Ramos (cell line): ENCODE measurements around the gene AGAP1.
"Not testable (repeated sequence)": the region's sequence is repeated elsewhere in the genome, so short reads cannot be mapped to it uniquely, and the experiment has no call there.

Experiments used
- in situ Hi-C: fragments of 300-500 bp; cut with MboI; formaldehyde crosslinking; loops from one replicate; pipeline ENCODE4 v1.14.3; 2022; ENCODE audit warnings: low sequenced_read_pairs; ENCODE audit not compliant: unreplicated experiment

The AGAP1 gene

GRCh38 chr2:235934774-235935484, 441.1 kb downstream of the AGAP1 start:
- in situ Hi-C loops, result no loop called here

DNA sequence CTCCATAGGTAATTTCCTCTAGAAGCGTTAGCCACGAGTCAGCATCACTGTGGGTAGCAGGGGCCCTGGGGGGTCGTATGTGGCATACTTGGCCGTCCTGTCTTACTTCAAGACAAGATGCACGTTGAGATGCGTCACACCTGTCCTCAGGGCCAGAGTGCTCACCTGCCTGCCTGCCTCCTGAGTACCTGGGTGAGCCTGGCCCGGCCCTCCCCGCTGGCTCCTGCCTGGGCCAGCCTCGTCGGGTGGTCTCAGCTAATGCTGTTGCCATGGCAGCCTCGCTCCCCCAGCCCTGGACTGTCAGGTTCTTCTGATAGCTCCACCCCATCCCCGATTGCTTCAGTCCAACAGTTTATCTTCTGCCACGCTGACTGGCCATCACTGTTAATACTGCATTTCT, 441.9 kb downstream of the AGAP1 start:
- in situ Hi-C loops, result no loop called here

GRCh38 chr2:235936493-235936892, 442.6 kb downstream of the AGAP1 start:
- in situ Hi-C loops, result no loop called here

DNA sequence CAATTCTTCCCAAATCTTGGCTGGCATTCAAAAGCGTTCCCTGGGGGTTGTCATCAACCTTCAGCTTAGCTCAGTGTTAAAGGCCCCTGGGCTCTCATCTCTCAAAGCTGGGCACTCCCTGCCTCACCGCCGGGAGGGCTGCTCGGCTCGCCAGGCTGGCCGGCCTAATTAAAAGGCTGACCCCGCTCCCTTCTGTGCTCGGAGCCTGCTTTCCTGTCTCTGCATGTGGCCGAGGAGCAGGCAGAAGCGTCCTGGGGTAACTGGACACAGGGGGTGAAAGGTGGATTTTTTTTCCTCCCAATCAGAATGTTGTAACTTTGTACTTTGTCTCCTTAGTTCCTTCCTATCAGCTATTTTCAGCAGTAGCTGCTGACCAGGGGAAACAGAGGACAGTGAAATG, 443.2 kb downstream of the AGAP1 start:
- in situ Hi-C loops, result no loop called here

DNA sequence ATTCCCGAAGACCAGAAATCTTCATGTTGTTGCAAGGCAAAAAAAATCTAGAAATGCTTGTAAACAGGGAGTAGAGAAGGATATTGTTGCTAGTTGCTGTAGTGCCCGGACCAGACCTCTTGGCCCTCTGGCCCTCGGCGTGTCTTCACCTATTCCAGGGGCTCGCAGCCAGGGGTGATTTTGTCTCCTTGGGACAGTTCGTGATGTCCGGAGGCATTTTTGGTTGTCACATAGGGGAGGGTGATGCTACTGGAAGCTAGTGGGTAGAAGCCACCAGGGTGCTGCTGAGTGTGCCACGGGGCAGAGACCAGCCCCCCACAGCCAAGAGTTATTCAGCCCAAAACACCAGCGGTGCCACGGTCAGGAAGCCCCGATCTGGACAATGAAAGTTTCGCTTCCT, 443.7 kb downstream of the AGAP1 start:
- in situ Hi-C loops, result no loop called here

- in situ Hi-C loops, result no loop called here
Measured at GRCh38 chr2:235937936-235938335, 444.1 kb downstream of the AGAP1 start.

- in situ Hi-C loops, result no loop called here
Measured at GRCh38 chr2:235938611-235939010, 444.8 kb downstream of the AGAP1 start.

- in situ Hi-C loops, result no loop called here
Measured at GRCh38 chr2:235939471-235939870, 445.6 kb downstream of the AGAP1 start.

GRCh38 chr2:235940330-235940729, 446.5 kb downstream of the AGAP1 start:
- in situ Hi-C loops, result no loop called here

DNA sequence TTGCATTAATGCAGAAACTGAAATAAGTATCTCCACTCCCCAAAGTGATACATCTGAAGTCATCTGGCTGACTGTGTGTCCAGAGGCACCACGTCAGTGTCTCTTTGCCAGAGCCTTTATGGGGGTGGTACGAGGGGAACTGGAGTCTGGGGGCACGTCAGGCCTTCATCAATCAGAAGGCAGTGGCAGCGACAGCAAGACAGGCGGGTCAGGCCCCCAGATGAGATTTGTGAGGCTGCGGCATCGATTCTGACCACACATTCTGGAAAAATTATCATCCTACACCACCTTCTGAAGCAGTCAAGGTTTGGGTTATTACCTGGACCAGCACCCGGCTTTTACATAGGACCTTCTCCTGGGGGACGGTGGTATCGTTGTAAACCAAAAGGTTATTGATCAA, 450.7 kb downstream of the AGAP1 start:
- in situ Hi-C loops, result no loop called here

DNA sequence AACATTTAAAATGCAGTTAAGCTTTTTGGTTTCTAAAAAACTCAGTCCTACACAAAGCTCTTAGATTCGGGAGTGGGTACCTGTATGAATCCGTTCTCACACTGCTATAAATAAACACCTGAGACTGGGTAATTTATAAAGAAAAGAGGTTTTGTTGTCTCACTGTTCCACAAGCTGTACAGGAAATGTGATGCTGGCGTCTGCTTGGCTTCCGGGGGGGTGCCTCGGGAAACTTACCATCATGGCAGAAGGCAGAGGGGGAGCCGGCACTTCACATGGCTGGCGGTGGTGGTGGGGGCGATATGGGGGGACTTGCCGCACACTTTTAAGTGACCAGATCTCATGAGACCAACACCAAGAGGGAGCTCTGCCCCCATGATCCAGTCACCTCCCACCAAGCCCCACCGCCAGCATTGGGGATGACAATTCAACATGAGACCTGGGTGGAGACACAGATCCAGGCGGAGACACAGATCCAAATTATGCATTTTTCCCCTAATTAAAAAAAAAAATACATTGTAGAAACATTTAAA, 451.8 kb downstream of the AGAP1 start:
- in situ Hi-C loops, result no loop called here

DNA sequence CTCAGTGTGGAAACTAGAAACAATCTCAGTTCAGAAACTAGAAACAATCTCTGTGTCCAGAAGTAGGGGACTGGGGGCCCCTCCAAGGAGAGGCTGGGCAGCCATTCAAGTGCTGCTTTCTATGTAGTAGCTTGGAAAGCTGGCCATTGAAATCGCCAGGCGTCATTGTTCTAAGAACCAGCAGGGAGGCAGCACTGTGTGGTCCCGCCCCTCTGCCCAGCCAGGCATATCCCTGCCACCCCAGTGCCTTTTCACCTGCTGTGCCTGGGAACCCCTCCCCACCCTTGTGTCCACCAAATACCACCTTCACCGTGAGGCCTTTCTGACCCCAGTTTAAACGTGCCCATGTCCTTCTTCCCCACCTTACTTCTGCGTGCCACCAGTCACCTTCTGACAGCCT, 452.7 kb downstream of the AGAP1 start:
- in situ Hi-C loops, result no loop called here

- in situ Hi-C loops, result not testable (repeated sequence)
Measured at GRCh38 chr2:235947055-235947454, 453.2 kb downstream of the AGAP1 start.

DNA sequence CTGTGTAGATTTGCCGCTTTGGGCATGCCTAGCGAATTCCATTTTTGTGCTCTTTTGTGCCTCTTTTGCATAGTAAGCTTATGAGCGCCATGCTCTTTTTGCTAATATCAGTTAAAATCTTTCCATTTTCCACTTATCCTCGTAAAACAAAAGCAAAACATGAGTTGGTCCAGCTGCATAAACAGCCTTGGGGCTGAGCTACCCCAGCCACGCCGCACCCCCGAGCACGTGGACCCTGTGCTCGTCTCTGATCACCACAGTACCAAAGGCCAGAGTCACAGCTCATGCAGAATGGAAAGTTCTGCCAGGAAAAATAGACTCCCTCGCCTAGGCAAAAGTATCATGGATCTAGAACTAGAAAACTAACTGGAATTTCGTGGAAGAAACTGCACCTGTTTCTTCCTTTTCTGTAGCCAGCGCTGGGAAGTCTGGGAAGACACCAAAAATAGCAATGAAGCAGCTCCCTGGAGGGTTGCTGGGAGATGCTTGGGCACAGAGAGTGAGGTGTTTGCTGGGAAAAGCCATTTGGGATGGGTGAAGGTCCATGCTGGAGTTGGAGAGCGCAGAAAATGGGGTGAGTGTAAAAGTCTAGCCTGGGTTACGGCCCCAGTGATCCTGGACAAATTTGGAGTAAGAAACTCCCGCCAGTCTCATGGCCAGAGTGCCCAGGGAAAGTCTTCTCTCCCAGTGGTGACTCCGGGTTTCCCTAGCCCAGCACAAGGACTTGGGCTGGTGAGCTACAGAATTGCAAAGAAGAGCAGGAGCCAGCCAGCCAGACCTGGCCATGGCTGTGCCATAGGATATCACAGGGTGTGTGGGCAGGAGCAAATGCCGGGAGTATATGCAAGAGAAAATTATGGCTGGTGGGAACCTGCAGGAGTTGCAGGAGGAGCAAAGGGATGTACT, 456.0 kb downstream of the AGAP1 start:
- in situ Hi-C loops, result no loop called here

DNA sequence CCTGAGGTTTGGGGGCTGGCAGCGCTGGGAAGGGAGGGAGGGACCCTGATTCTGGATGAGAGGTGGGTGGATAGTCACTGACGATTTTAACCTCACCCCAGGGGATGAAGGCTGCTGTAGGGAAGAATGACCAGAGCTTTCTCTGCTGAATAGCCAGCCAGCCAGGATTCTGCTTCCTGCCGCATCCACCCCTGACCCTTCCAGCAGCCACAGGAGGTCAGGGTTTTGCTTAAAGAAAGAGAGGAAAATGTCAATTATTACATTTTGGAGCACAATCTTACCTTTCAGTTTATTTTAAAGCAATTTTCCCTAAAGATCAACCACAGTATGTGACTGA, 456.6 kb downstream of the AGAP1 start:
- in situ Hi-C loops, result no loop called here

DNA sequence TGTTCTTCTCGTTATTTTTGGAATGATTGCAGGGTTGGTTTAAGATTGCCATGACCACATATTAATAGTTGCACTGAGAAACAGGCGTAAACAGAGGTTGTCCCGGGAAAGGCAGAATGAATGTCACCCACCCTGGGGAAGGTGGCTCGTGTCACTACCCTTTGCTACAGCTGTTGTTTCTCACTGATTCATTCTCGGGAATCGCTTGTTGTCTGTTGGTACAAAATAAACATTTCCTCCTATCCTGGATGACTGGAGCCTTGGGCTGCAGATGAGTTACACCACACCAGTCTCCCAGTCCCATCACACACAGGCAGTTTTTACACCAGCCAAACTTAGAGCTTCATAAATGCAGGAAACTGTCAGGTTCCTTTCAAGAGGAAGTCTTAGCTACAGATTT, 457.6 kb downstream of the AGAP1 start:
- in situ Hi-C loops, result no loop called here

DNA sequence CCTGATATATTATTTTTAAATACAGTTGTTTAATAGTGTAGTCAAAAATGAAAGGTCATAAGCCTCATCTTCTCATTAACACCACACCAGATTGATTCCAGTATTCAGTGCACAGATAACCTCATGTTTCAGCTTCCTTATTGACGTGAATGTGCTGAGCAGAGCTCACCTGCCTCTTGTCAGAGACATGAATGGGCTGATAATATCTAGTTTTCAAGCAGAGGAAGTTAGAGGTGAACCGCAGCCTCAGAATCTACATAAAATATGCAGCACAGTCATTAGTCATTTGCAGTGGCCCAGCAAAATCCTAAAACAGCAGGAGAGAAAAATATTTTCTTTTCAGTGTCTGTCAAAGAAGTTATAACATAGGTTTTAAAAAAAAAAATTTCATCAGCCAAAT, 458.1 kb downstream of the AGAP1 start:
- in situ Hi-C loops, result no loop called here

- in situ Hi-C loops, result no loop called here
Measured at GRCh38 chr2:235952714-235953113, 458.9 kb downstream of the AGAP1 start.

GRCh38 chr2:235954281-235954680, 460.4 kb downstream of the AGAP1 start:
- in situ Hi-C loops, result no loop called here

DNA sequence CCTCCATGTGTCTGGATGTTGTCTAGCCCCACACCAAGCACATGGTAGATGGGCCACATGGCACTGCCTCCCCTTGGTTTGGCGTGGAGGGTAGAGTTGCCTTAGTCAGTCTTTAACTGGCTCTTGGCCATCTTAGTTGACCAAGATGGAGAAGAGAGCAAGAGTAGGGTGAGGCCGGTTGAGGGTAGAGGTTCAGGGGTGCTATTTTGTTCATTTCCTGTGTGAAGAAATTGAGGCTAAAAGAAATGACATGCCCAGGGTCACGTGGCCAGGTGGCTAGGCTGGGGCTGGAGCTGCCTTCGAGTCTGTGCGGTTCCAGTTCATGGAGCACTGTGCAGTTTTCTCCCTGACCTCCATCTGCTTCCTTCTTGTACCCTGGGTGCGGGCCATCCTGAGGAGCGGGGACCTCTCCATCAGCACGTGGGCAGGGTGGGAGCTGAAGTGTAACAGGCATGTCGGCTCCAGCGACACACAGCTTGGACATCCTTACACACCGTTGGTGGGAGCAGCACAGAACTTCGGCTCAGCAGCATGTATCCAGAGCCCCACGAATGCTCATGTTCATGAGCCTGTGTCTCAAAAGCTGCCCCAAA, 461.1 kb downstream of the AGAP1 start:
- in situ Hi-C loops, result no loop called here

DNA sequence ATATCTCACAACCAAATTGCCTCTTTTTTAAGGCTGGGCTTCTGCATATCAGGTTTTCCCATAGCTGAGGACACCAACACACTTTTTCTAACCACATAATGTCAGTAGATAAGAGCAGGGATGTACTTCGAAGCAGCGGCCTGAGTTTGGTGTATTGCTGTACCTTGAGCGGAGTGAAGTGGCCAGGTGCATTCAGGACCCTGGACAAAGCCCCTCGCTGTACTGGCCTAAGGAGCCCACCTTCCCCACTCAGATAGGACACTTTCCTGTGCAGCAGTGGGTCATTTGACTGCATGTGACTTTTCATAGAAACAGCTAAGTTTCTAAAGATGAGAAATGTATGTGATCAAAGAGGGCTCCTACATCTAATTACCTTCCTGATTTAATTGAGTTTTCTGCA, 461.8 kb downstream of the AGAP1 start:
- in situ Hi-C loops, result no loop called here
